Stomach smooth muscle (tissue), 2 donors: Measurements from ENCODE around the gene BCL11A.

ENCODE experiments used
- H3K27ac ChIP-seq: one replicate; pipeline ENCODE4 v1.7.0; 2013; ENCODE audit warnings: mild to moderate bottlenecking, low read length, inconsistent platforms
- H3K27me3 ChIP-seq, 2 donors: one replicate each; pipeline ENCODE4 v1.7.0; 2013; ENCODE audit warnings: low read length in 2 of 2; ENCODE audit not compliant: insufficient read depth in 2 of 2, control insufficient read depth in 1 of 2
- H3K36me3 ChIP-seq, 2 donors: one replicate each; pipeline ENCODE4 v1.7.0; 2013; ENCODE audit warnings: low read length in 2 of 2; ENCODE audit not compliant: control insufficient read depth in 2 of 2, insufficient read depth in 2 of 2
- H3K4me1 ChIP-seq: one replicate; pipeline ENCODE4 v1.7.0; 2013; ENCODE audit warnings: low read length; ENCODE audit not compliant: control insufficient read depth, insufficient read depth
- H3K4me3 ChIP-seq, 2 donors: one replicate each; pipeline ENCODE4 v1.7.0; 2013; ENCODE audit warnings: low read length in 2 of 2
- H3K9ac ChIP-seq, 2 donors: one replicate each; pipeline ENCODE4 v1.7.0; 2013; ENCODE audit warnings: low read length in 2 of 2, mild to moderate bottlenecking in 1 of 2
- H3K9me3 ChIP-seq, 2 donors: one replicate each; pipeline ENCODE4 v1.7.0; 2013; ENCODE audit warnings: low read length in 2 of 2; ENCODE audit not compliant: control insufficient read depth in 2 of 2
- donor health status: healthy.
- donor health status: Pancreatic carcinoma.

The BCL11A gene

GRCh38 chr2:60544954-60545560, 8.4 kb downstream of the BCL11A start:
- Histone ChIP-seq H3K9ac (peak overlapping the region; percentile 64 to 70), H3K27me3 (peaks cover 2% of the 10 kb centered on the region in 2 donors), H3K9me3 (no peaks in the 10 kb centered on the region), H3K27ac (peak overlapping the region; percentile 93), H3K4me3 (peak overlapping the region; percentile 34 to 40), H3K4me1 (peaks cover 21% of the 10 kb centered on the region), H3K36me3 (no peaks in the 10 kb centered on the region)

- Histone ChIP-seq H3K4me1 (peaks cover 16% of the 10 kb centered on the region), H3K36me3 (no peaks in the 10 kb centered on the region), H3K9me3 (no peaks in the 10 kb centered on the region), H3K9ac (peak overlapping the region; percentile 64 to 70), H3K4me3 (peak overlapping the region; percentile 5 to 40), H3K27ac (peak overlapping the region; percentile 93), H3K27me3 (no peaks in the 10 kb centered on the region)
Observed at GRCh38 chr2:60544062-60544461, 9.4 kb downstream of the BCL11A start.

GRCh38 chr2:60541056-60541651, 12.3 kb downstream of the BCL11A start:
- Histone ChIP-seq H3K9me3 (no peaks in the 10 kb centered on the region), H3K4me1 (peaks cover 27% of the 10 kb centered on the region), H3K27ac (no peak overlapping the region), H3K9ac (no peak overlapping the region), H3K27me3 (no peaks in the 10 kb centered on the region), H3K4me3 (no peak overlapping the region), H3K36me3 (no peaks in the 10 kb centered on the region)

- no peaks in the 10 kb centered on the region for H3K36me3 ChIP-seq
- no peak overlapping the region for H3K9ac ChIP-seq
- H3K27me3 ChIP-seq = no peaks in the 10 kb centered on the region
Observed at GRCh38 chr2:60540074-60540473, 13.4 kb downstream of the BCL11A start.

GRCh38 chr2:60539140-60539539, 14.3 kb downstream of the BCL11A start:
- H3K4me1 ChIP-seq = peaks cover 34% of the 10 kb centered on the region
- H3K36me3 ChIP-seq = no peaks in the 10 kb centered on the region
- no peaks in the 10 kb centered on the region for H3K27me3 ChIP-seq
- no peak overlapping the region for H3K4me3 ChIP-seq
- H3K27ac ChIP-seq = no peak overlapping the region
- no peaks in the 10 kb centered on the region for H3K9me3 ChIP-seq
- no peak overlapping the region for H3K9ac ChIP-seq

More at GRCh38 chr2:60540074-60540473, 13.4 kb downstream of the BCL11A start:
- Histone ChIP-seq H3K27ac (no peak overlapping the region), H3K4me3 (no peak overlapping the region), H3K9me3 (no peaks in the 10 kb centered on the region), H3K4me1 (peaks cover 28% of the 10 kb centered on the region)

- Histone ChIP-seq H3K27ac (peak overlapping the region; percentile 3), H3K4me3 (no peak overlapping the region), H3K36me3 (no peaks in the 10 kb centered on the region)
Observed at GRCh38 chr2:60538101-60538500, 15.4 kb downstream of the BCL11A start.

GRCh38 chr2:60536746-60537145, 16.7 kb downstream of the BCL11A start:
- Histone ChIP-seq H3K27me3 (no peaks in the 10 kb centered on the region), H3K36me3 (no peaks in the 10 kb centered on the region), H3K9ac (no peak overlapping the region), H3K4me3 (no peak overlapping the region), H3K27ac (peak overlapping the region; percentile 26), H3K9me3 (no peaks in the 10 kb centered on the region), H3K4me1 (peaks cover 44% of the 10 kb centered on the region)

More at GRCh38 chr2:60538101-60538500, 15.4 kb downstream of the BCL11A start:
- no peak overlapping the region for H3K9ac ChIP-seq
- H3K4me1 ChIP-seq = peaks cover 42% of the 10 kb centered on the region
- H3K27me3 ChIP-seq = no peaks in the 10 kb centered on the region
- H3K9me3 ChIP-seq = no peaks in the 10 kb centered on the region

GRCh38 chr2:60535685-60536312, 17.7 kb downstream of the BCL11A start:
- no peak overlapping the region for H3K4me3 ChIP-seq
- no peak overlapping the region for H3K9ac ChIP-seq
- no peaks in the 10 kb centered on the region for H3K9me3 ChIP-seq
- H3K36me3 ChIP-seq = no peaks in the 10 kb centered on the region
- no peaks in the 10 kb centered on the region for H3K27me3 ChIP-seq
- H3K4me1 ChIP-seq = peaks cover 48% of the 10 kb centered on the region
- H3K27ac ChIP-seq = peak overlapping the region; percentile 26

- Histone ChIP-seq H3K4me1 (peaks cover 51% of the 10 kb centered on the region), H3K9ac (no peak overlapping the region), H3K27ac (peak overlapping the region; percentile 71), H3K4me3 (no peak overlapping the region), H3K36me3 (no peaks in the 10 kb centered on the region), H3K9me3 (no peaks in the 10 kb centered on the region), H3K27me3 (no peaks in the 10 kb centered on the region)
Observed at GRCh38 chr2:60534892-60535684, 18.4 kb downstream of the BCL11A start.

- Histone ChIP-seq H3K27me3 (no peaks in the 10 kb centered on the region), H3K9ac (peak overlapping the region in 1 of 2 donors; percentile 32), H3K36me3 (no peaks in the 10 kb centered on the region)
Observed at GRCh38 chr2:60534052-60534685, 19.3 kb downstream of the BCL11A start.

More at GRCh38 chr2:60534052-60534685, 19.3 kb downstream of the BCL11A start:
- H3K4me3 ChIP-seq = peak overlapping the region; percentile 41 to 49
- peak overlapping the region; percentile 71 for H3K27ac ChIP-seq
- H3K9me3 ChIP-seq = no peaks in the 10 kb centered on the region
- peaks cover 57% of the 10 kb centered on the region for H3K4me1 ChIP-seq
